ENCODE data around the gene TMEM106B. TPM values are rescaled to one million over a fixed set of nuclear protein-coding genes. Genes with fewer than 3 reads are reported as not detected.

TMEM106B gene
- total RNA-seq, 1 experiment from 2014 or later: 33.1 TPM

- BruUV-seq (replicated peaks): no TSS peak
Observed at GRCh38 chr7:12207046-12207445, 4.0 kb upstream of the TMEM106B start.

GRCh38 chr7:12209221-12209620 is 1.9 kb upstream of the TMEM106B start:
- BruUV-seq (replicated peaks): no TSS peak
- no peaks in the 10 kb centered on the region for H3K9me3 ChIP-seq (ENCODE audit: control insufficient read depth in 1 of 2, insufficient read depth in 1 of 2, low read depth in 1 of 2, low read length in 2 of 2)
- peaks cover 28% of the 10 kb centered on the region for H3K79me2 ChIP-seq (ENCODE audit: insufficient read depth, low read length)
- H3K27ac ChIP-seq (ENCODE audit: low read depth, low read length): no peak overlapping the region
- DNase-seq (ENCODE audit: low read depth, low spot score) (no peak), ATAC-seq (no peak)
- H2AFZ ChIP-seq (ENCODE audit: low read depth, low read length, poor library complexity, severe bottlenecking): no peak overlapping the region
- H3K36me3 ChIP-seq (ENCODE audit: control insufficient read depth in 1 of 2, insufficient read depth in 2 of 2, low read length in 2 of 2): no peaks in the 10 kb centered on the region
- no peak overlapping the region for H3K4me3 ChIP-seq (replicated peaks in 1 of 2; ENCODE audit: low read depth in 1 of 2, low read length in 2 of 2)
- ChIA-PET POLR2A (no interaction called here), CTCF (no interaction called here), RAD21 (ENCODE audit: low non-redundant PET in 1 of 2, low total read pairs in 2 of 2, uncharacterized antibody in 2 of 2, unreplicated experiment in 2 of 2) (no interaction called here)
- H3K9me2 ChIP-seq (ENCODE audit: insufficient read depth): no peaks in the 10 kb centered on the region
- no peaks in the 10 kb centered on the region for H4K20me1 ChIP-seq (ENCODE audit: insufficient read depth)
- peaks cover 2 to 18% of the 10 kb centered on the region in 2 experiments; a peak in 3 of 4 replicates for H3K4me1 ChIP-seq (ENCODE audit: control insufficient read depth in 1 of 2, insufficient read depth in 2 of 2, low read length in 2 of 2)
- no peak for TF ChIP-seq SIN3A (IDR thresholded peaks at IDR 0.05; ENCODE audit: low read depth)
- TF ChIP-seq POLR2AphosphoS5 (IDR thresholded peaks at IDR 0.05; ENCODE audit: low read depth, low read length): no peak
- no peak for TF ChIP-seq EZH2 (IDR thresholded peaks at IDR 0.05)
- no peak for TF ChIP-seq ZNF274 (IDR thresholded peaks at IDR 0.05; ENCODE audit: low read depth, low read length)
- no peak for TF ChIP-seq FOSL1 (IDR thresholded peaks at IDR 0.05; ENCODE audit: low read depth)
- TF ChIP-seq CEBPB (IDR thresholded peaks at IDR 0.05; ENCODE audit: low read depth): no peak
- no peak for TF ChIP-seq CBX3 (IDR thresholded peaks at IDR 0.05; ENCODE audit: low read depth)
- TF ChIP-seq POLR2A (IDR thresholded peaks at IDR 0.05; ENCODE audit: borderline replicate concordance, extremely low read depth, insufficient read depth, insufficient read length): no peak
- no peak overlapping the region for H3K9ac ChIP-seq (ENCODE audit: low read length)
- H3K27me3 ChIP-seq (ENCODE audit: insufficient read depth, low read length): no peaks in the 10 kb centered on the region
- intact Hi-C loops (cut with micrococcal nuclease): no loop called here
- H3K4me2 ChIP-seq (ENCODE audit: low read length): no peak overlapping the region

More at GRCh38 chr7:12207046-12207445, 4.0 kb upstream of the TMEM106B start:
- Histone ChIP-seq H3K36me3 (ENCODE audit: control insufficient read depth in 1 of 2, insufficient read depth in 2 of 2, low read length in 2 of 2) (no peaks in the 10 kb centered on the region), H2AFZ (ENCODE audit: low read depth, low read length, poor library complexity, severe bottlenecking) (no peak overlapping the region), H3K4me1 (ENCODE audit: control insufficient read depth in 1 of 2, insufficient read depth in 2 of 2, low read length in 2 of 2) (peaks cover 0 to 12% of the 10 kb centered on the region in 2 experiments; a peak in 2 of 4 replicates), H3K4me3 (replicated peaks in 1 of 2; ENCODE audit: low read depth in 1 of 2, low read length in 2 of 2) (no peak overlapping the region), H3K27me3 (ENCODE audit: insufficient read depth, low read length) (no peaks in the 10 kb centered on the region), H3K9me2 (ENCODE audit: insufficient read depth) (no peaks in the 10 kb centered on the region), H3K4me2 (ENCODE audit: low read length) (no peak overlapping the region), H3K9ac (ENCODE audit: low read length) (no peak overlapping the region), H3K27ac (ENCODE audit: low read depth, low read length) (no peak overlapping the region), H3K9me3 (ENCODE audit: control insufficient read depth in 1 of 2, insufficient read depth in 1 of 2, low read depth in 1 of 2, low read length in 2 of 2) (no peaks in the 10 kb centered on the region), H3K79me2 (ENCODE audit: insufficient read depth, low read length) (peaks cover 6% of the 10 kb centered on the region), H4K20me1 (ENCODE audit: insufficient read depth) (no peaks in the 10 kb centered on the region)
- ChIA-PET CTCF (no interaction called here), RAD21 (ENCODE audit: low non-redundant PET in 1 of 2, low total read pairs in 2 of 2, uncharacterized antibody in 2 of 2, unreplicated experiment in 2 of 2) (no interaction called here), POLR2A (no interaction called here)
- TF ChIP-seq EZH2 (IDR thresholded peaks at IDR 0.05) (no peak), ELF1 (IDR thresholded peaks at IDR 0.05; ENCODE audit: borderline replicate concordance, low read depth) (no peak), FOSL1 (IDR thresholded peaks at IDR 0.05; ENCODE audit: low read depth) (no peak), ZFX (IDR thresholded peaks at IDR 0.05) (no peak), JUND (IDR thresholded peaks at IDR 0.05) (no peak), ZBTB33 (IDR thresholded peaks at IDR 0.05; ENCODE audit: extremely low read depth, insufficient replicate concordance, low read length) (no peak), EZH2phosphoT487 (IDR thresholded peaks at IDR 0.05; ENCODE audit: borderline replicate concordance) (no peak)
- intact Hi-C loops (cut with micrococcal nuclease): no loop called here
- no peak for DNase-seq (ENCODE audit: low read depth, low spot score)
- no peak for ATAC-seq

All from HCT116 (cell line).